PC-9 (cell line): Measurements from ENCODE around the gene PI4KA.

Experiments used
- EZH2 ChIP-seq: fragments of 200-600 bp; sonication (generic); IDR thresholded peaks from 2 replicates; pipeline ENCODE4 v1.8.0; 2017; ENCODE audit warnings: antibody characterized with exemption, low read depth
- TF ChIP-seq, protein P1 (sequence below): fragments of 200-600 bp; sonication (generic); conservative IDR thresholded peaks from 2 replicates; pipeline ENCODE4 v1.6.1; 2017; ENCODE audit warnings: mixed run types, antibody characterized with exemption, mild to moderate bottlenecking, moderate library complexity

- TF ChIP-seq EZH2 = no peak
- TF ChIP-seq, protein P1, sequence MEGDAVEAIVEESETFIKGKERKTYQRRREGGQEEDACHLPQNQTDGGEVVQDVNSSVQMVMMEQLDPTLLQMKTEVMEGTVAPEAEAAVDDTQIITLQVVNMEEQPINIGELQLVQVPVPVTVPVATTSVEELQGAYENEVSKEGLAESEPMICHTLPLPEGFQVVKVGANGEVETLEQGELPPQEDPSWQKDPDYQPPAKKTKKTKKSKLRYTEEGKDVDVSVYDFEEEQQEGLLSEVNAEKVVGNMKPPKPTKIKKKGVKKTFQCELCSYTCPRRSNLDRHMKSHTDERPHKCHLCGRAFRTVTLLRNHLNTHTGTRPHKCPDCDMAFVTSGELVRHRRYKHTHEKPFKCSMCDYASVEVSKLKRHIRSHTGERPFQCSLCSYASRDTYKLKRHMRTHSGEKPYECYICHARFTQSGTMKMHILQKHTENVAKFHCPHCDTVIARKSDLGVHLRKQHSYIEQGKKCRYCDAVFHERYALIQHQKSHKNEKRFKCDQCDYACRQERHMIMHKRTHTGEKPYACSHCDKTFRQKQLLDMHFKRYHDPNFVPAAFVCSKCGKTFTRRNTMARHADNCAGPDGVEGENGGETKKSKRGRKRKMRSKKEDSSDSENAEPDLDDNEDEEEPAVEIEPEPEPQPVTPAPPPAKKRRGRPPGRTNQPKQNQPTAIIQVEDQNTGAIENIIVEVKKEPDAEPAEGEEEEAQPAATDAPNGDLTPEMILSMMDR = no peak
These were observed 48.0 kb downstream of the PI4KA start for GRCh38 chr22:20810645-20811044.
